ENCODE data around the gene AOC1. TPM values are rescaled to one million over a fixed set of nuclear protein-coding genes. Genes with fewer than 3 reads are reported as not detected.
A peak's percentile ranks its signal among the peaks of the same experiment; 100 is the strongest.
"Not testable (repeated sequence)": the region's sequence is repeated elsewhere in the genome, so short reads cannot be mapped to it uniquely, and the experiment has no call there.

AOC1 gene
- total RNA-seq, 1 donor from 2014 or later: 0.96 TPM

- DNase-seq (ENCODE audit: low spot score): no peak
Observed at GRCh38 chr7:150897502-150898474, 45.5 kb downstream of the AOC1 start.

GRCh38 chr7:150898475-150899011 lies 46.2 kb downstream of the AOC1 start:
- DNase-seq (ENCODE audit: low spot score): peak; percentile 73

- no peak for DNase-seq (ENCODE audit: low spot score)
Observed at GRCh38 chr7:150900675-150901074, 48.4 kb downstream of the AOC1 start.

GRCh38 chr7:150901160-150902035 lies 49.1 kb downstream of the AOC1 start:
- DNase-seq (ENCODE audit: low spot score): peak; percentile 63

GRCh38 chr7:150902078-150903033 lies 50.0 kb downstream of the AOC1 start:
- DNase-seq (ENCODE audit: low spot score): peak; percentile 14

GRCh38 chr7:150903606-150904005 lies 51.3 kb downstream of the AOC1 start:
- DNase-seq (ENCODE audit: low spot score): peak; percentile 7

GRCh38 chr7:150904011-150904909 lies 51.9 kb downstream of the AOC1 start:
- no peak for DNase-seq (ENCODE audit: low spot score)

GRCh38 chr7:150908173-150908572 lies 55.9 kb downstream of the AOC1 start:
- no peak for DNase-seq (ENCODE audit: low spot score)

- no peak for DNase-seq (ENCODE audit: low spot score)
Observed at GRCh38 chr7:150909200-150909995, 57.1 kb downstream of the AOC1 start.

- not testable (repeated sequence) for DNase-seq (ENCODE audit: low spot score)
Observed at GRCh38 chr7:150910305-150910995, 58.1 kb downstream of the AOC1 start.

GRCh38 chr7:150910996-150911422 lies 58.7 kb downstream of the AOC1 start:
- no peak for DNase-seq (ENCODE audit: low spot score)

Other genes starting within 250 kb of the AOC1 start
- gene GIMAP6, start 220.1 kb upstream of the AOC1 start, total RNA-seq (ENCODE audit: insufficient read depth, low replicate concordance): 8.7 TPM
- 23.4 TPM for gene GIMAP2, start 166.8 kb upstream of the AOC1 start, total RNA-seq (ENCODE audit: insufficient read depth, low replicate concordance)
- 4.1 TPM for gene GIMAP1, start 135.9 kb upstream of the AOC1 start, total RNA-seq (ENCODE audit: insufficient read depth, low replicate concordance)
- 10.1 TPM for gene GIMAP5, start 115.1 kb upstream of the AOC1 start, total RNA-seq (ENCODE audit: insufficient read depth, low replicate concordance)
- 107 TPM for gene TMEM176B, start 52.2 kb upstream of the AOC1 start, total RNA-seq (ENCODE audit: insufficient read depth, low replicate concordance)
- 68.1 TPM for gene TMEM176A, start 51.7 kb upstream of the AOC1 start, total RNA-seq (ENCODE audit: insufficient read depth, low replicate concordance)
- gene KCNH2, start 125.8 kb downstream of the AOC1 start, total RNA-seq (ENCODE audit: insufficient read depth, low replicate concordance): 25.3 TPM
- gene NOS3, start 138.5 kb downstream of the AOC1 start, total RNA-seq (ENCODE audit: insufficient read depth, low replicate concordance): 4.6 TPM
- gene ATG9B, start 172.0 kb downstream of the AOC1 start, total RNA-seq (ENCODE audit: insufficient read depth, low replicate concordance): 2.6 TPM
- 27.7 TPM for gene ABCB8, start 175.9 kb downstream of the AOC1 start, total RNA-seq (ENCODE audit: insufficient read depth, low replicate concordance)
- gene ASIC3, start 196.0 kb downstream of the AOC1 start, total RNA-seq (ENCODE audit: insufficient read depth, low replicate concordance): 2.2 TPM
- gene CDK5, start 205.4 kb downstream of the AOC1 start, total RNA-seq (ENCODE audit: insufficient read depth, low replicate concordance): 5.5 TPM
- 52.0 TPM for gene SLC4A2, start 207.1 kb downstream of the AOC1 start, total RNA-seq (ENCODE audit: insufficient read depth, low replicate concordance)
- 63.1 TPM for gene FASTK, start 228.3 kb downstream of the AOC1 start, total RNA-seq (ENCODE audit: insufficient read depth, low replicate concordance)
- 26.0 TPM for gene TMUB1, start 231.0 kb downstream of the AOC1 start, total RNA-seq (ENCODE audit: insufficient read depth, low replicate concordance)
- gene AGAP3, start 234.0 kb downstream of the AOC1 start, total RNA-seq (ENCODE audit: insufficient read depth, low replicate concordance): 66.0 TPM

All from umbilical cord (tissue), 2 donors.